ENCODE results near the gene SLC25A29.

- TF ChIP-seq CTCF (IDR thresholded peaks at IDR 0.05; ENCODE audit: low read depth, low read length) (no peak), MYC (IDR thresholded peaks at IDR 0.05; ENCODE audit: low read depth, low read length) (no peak), POLR2A (IDR thresholded peaks at IDR 0.05; ENCODE audit: extremely low read depth, insufficient read length) (no peak)
These were observed 26.7 kb downstream of the SLC25A29 start for GRCh38 chr14:100279563-100279962.
